ENCODE measurements around the gene GLG1.

GLG1 gene

DNA sequence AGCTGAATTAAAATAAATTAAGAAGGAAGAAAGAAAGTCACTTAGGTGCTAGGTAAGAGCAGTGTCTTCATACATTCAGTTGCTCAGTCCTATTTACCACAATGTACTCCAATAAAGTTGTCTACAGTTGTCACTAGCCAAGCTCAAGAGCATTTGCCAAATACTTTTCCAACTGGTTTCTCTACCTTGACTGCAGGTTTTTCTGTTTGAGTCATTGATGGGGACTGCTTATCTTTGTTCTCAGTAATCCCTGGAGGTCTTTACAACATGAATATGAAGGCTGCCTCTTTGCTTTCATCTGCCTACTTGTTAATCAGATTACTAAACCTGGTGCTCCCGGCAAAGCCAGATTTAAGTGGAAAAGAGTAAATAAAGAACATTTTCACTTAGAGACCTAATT lies 121.0 kb downstream of the GLG1 start:
- DNase-seq (ENCODE audit: low read depth in 2 of 2, low spot score in 1 of 2), result no peak

DNA sequence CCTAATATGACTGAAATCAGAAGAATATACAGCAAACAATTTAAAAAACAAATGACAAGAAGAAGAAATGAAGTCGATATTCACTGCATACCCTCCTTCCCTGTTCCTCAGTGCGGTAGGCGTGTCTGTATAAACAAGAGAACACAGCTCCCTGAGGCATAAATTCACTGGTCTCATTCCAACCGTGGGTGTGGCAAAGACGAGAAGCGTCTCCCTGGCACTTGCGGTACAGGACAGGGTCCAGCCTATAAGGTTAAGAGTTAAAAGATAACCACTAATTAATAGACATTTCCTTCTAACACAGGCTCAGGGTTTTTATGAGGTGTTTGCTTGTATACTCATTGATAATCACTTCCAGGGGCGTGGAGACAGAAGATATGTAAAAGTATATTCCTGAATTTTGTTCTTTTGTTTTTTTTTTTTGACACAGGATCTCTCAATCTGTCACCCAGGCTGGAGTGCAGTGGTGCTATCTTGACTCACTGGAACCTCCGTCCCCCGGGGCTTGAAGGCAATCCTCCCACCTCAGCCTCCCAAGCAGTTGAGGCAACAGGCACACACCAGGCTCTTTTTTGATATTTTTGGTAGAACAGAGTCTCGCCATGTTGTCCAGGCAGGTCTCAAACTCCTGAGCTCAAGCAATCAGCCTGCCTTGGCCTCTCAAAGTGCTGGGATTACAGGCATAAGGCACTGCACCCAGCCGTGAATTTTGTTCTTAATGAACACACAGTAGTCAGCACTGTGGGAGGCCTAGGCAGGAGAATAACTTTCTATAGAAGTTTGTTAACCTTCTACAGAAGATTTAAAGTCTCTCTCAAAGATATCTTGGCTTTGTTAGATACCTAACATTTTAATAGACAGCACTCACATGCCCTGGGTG lies 126.5 kb downstream of the GLG1 start:
- DNase-seq (ENCODE audit: low read depth in 2 of 2, low spot score in 1 of 2), result no peak

DNA sequence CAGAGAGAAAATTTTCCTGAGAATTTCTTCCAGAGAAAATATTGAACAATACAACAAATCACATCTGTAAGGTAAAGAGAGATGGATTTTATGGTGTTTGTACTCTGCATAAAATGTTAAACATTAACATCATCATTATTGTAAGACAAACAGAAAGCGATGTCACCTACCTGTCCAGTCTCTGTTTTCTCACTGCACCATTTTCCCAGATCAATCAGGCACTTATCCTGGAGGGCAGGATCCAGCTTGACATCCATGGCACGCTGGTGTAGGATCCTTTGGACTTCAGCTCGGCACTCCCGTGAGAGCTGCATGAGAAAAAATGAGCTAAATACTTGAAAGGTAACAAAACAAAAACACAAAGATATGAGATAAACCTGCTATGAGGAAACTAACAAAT lies 129.7 kb downstream of the GLG1 start:
- DNase-seq (ENCODE audit: low read depth in 2 of 2, low spot score in 1 of 2), result no peak

- DNase-seq (ENCODE audit: low read depth in 2 of 2, low spot score in 1 of 2), result no peak
These were observed 132.5 kb downstream of the GLG1 start for GRCh38 chr16:74474416-74474815.

DNA sequence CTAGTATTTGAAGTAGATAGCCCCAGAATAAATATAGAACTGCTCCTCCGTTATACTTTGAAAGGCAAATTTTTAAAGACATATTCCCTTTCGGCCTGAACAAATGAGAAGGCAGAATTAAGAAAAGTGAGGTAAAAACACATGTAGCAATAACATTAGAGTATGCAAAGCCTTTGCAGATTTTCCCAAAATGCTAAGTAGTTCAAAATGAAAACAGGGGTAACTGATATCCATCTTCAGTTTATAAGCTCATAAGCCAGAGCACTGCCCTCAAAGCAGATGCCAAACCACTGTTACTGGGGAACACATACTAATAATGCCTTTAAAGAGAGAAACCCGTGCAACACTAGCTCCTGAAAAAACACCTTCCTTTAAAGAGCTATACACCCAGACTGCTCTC lies 134.4 kb downstream of the GLG1 start:
- DNase-seq (ENCODE audit: low read depth in 2 of 2, low spot score in 1 of 2), result no peak

DNA sequence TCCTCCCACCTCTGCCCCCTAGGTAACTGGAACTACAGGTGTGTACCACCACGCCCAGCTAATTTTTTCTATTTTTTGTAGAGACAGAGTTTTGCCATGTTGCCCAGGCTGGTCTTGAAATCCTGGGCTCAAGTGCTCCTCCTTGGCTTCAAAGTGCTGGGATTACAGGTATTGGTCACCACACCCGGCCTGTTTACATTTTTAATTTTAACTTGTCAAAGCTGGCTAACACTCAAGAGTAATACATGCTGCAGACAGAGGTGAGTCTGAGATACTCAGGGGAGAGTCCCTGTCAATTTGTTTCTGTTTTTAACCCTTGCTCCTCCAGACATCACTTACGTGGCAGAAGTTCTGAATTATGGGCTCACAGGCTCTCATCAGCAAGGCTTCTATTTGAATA lies 134.9 kb downstream of the GLG1 start:
- no peak for DNase-seq (ENCODE audit: low read depth in 2 of 2, low spot score in 1 of 2)

- DNase-seq (ENCODE audit: low read depth in 2 of 2, low spot score in 1 of 2), result no peak
These were observed 136.9 kb downstream of the GLG1 start for GRCh38 chr16:74469946-74470478.

GRCh38 chr16:74468807-74469525 lies 137.9 kb downstream of the GLG1 start:
- no peak for DNase-seq (ENCODE audit: low read depth in 2 of 2, low spot score in 1 of 2)

- DNase-seq (ENCODE audit: low read depth in 2 of 2, low spot score in 1 of 2), result no peak
These were observed 140.0 kb downstream of the GLG1 start for GRCh38 chr16:74466872-74467271.

- no peak for DNase-seq (ENCODE audit: low read depth in 2 of 2, low spot score in 1 of 2)
These were observed 140.8 kb downstream of the GLG1 start for GRCh38 chr16:74465851-74466685.

DNA sequence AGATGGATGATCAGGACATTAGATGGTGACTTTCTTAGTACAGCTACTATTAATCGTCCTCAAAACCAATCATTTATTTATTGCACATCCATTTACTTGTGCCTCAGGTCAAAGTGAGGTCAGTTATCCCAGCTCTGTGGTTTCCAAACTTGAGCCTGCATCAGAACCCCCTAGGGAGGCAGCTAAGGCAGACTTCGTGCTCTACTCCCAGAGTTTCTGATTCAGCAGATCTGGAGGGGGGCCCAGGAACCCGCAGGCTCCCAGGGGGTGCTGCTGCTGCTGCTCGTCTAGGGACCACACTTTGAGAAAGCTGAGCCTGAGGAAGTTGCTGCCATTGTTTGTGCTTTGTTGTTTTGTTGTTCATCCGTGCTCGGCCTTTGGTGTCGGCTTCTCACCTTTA lies 141.6 kb downstream of the GLG1 start:
- DNase-seq (ENCODE audit: low read depth in 2 of 2, low spot score in 1 of 2), result no peak

- no peak for DNase-seq (ENCODE audit: low read depth in 2 of 2, low spot score in 1 of 2)
These were observed 143.0 kb downstream of the GLG1 start for GRCh38 chr16:74463888-74464287.

- no peak for DNase-seq (ENCODE audit: low read depth in 2 of 2, low spot score in 1 of 2)
These were observed 144.6 kb downstream of the GLG1 start for GRCh38 chr16:74462361-74462760.

DNA sequence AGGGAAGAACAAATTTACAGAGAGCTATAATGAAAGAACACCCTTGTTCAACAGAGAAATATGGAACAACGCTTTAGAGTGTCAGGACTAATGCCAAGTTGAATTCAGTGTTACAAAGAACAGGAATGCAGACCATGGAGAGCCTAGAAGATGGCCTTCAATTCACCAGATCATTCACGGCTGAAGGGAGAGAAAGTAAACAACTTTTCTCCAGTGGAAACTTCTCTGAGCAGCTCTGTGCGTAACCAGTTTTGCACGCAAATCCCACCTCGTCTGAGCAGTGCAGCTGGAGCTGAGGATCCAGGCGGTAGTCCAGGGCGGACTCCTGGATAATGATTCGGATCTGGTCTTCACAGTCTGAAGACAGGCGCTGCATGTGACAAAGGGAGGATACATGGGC lies 145.1 kb downstream of the GLG1 start:
- DNase-seq (ENCODE audit: low read depth in 2 of 2, low spot score in 1 of 2), result no peak

DNA sequence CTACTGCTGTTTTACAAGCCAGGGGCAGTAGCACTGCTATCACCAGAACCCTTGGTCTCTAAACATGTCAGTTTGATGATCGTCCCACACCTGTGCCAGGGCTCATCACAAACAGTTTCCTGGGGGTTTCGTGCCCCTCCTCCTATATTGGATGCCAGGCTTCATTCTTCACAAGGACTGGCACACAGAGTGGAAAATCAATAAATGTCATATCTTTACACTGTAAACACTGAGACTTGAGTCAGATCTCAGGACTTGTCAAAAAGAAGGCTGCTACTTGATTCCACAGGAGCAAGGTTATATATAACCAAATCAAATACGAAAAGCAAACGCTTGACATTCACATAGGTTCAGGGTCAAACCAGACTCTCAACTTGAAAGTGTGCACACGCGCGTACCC lies 146.4 kb downstream of the GLG1 start:
- DNase-seq (ENCODE audit: low read depth in 2 of 2, low spot score in 1 of 2), result no peak

- no peak for DNase-seq (ENCODE audit: low read depth in 2 of 2, low spot score in 1 of 2)
These were observed 150.7 kb downstream of the GLG1 start for GRCh38 chr16:74456290-74456625.

DNA sequence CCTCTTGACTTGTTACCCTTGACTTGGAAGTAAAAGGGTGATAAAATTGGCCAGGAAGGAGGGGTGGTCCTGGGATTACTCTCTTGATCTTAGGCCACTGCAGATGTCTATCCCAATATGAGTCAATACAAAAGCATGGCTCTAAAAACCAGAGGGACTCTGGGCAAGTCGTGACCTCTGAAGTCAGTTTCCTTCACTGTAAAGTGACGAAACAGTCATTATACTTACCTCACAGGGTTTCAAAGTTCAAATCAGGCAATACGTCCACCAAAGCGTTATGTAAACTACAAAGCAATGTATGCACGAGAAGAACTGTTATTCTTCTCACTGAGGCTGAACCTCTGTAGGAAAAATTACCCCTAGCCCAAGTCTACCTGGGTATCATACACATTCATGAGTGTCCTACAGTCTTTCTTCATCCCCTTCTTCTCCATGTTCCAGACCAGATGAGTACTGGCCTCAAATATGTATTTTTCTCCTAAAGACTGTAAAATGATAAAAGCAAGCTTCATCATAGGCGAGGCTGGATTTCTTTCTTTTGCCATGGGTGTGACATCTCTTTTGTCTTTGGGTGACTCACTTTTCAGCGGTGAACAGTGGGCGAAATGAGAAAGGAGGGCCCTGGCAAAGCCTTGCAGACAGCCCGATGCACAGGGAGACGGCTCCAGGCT lies 151.2 kb downstream of the GLG1 start:
- DNase-seq (ENCODE audit: low read depth in 2 of 2, low spot score in 1 of 2), result no peak

DNA sequence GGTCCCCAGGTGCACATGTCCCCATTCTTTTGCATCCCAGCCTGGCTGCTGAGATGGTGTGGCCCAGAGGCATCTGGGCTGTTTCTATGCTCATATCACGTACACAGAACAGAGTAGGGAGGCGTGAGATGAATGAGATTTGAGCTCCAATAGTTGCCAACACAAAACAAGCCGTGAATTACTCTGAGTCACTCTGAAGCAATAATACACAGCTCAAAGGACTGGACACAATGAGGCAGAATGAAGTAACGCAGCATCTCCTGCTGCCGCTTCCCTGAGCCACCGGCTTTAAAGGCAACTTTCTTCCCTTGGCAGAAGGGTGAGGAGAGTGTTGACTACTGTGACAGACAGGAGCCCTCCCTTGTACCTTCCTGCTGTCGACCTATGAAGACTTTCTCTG lies 151.7 kb downstream of the GLG1 start:
- no peak for DNase-seq (ENCODE audit: low read depth in 2 of 2, low spot score in 1 of 2)

DNA sequence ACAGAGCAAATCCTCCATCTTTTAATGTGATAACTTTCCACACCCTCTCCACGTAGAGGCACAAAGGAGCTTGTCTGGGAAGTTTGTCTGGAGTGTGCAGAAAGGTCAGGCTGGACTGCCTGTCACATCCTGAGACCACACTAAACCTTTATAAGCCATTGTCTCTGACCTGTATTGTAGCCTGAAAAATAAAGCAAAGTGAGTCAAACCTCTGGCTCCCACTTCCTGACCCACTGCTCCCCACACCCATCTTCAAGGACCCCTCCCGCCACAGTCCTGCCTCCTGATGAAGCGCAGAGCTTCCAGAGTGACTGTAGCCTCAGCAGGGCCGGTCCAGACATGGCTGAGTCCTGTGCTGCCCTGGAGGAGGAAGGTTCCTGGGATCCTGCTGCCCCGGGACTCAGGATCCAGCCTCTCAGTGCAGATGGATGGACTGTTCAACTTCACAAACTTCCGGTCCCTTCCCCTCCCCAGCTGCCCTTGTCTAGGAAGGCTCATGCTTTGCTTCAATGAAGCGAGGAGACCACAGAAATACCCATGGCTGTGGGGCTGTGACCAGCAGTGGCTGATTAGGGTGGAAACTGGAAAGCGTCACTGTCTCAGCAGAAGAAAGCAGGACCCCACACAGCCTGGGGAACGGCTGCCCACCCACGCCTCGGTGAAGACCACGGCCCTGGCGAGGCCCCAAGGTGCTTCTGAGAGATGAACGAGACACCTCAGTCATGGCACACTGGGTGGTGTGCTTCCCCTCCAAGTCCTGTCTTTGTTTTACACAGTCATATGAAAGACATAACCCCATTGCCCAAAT lies 154.8 kb downstream of the GLG1 start:
- DNase-seq (ENCODE audit: low read depth in 2 of 2, low spot score in 1 of 2), result no peak
